NCI-H2227 (cell line): Measurements from ENCODE around the gene FBXO15.

Experiments used
- DNase-seq: peaks from one replicate; lab custom pipeline; 2025; ENCODE audit not compliant: unreplicated experiment; lab: John Stamatoyannopoulos, UW

FBXO15 gene, protein sequence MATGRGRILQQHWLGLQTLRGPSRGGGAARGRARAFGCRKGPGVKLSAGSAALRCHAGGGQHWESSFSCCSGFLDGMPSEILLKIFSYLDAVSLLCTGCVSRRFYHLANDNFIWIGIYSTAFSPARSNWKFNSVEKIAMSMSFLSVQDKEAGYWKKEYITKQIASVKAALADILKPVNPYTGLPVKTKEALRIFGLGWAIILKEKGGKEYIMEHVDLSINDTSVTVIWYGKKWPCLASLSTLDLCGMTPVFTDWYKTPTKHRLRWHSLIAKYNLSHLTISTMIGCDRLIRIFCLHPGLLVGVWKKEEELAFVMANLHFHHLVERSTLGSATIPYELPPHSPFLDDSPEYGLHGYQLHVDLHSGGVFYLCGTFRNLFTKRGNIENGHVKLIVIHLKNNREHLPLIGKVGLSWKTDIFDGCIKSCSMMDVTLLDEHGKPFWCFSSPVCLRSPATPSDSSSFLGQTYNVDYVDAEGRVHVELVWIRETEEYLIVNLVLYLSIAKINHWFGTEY

DNA sequence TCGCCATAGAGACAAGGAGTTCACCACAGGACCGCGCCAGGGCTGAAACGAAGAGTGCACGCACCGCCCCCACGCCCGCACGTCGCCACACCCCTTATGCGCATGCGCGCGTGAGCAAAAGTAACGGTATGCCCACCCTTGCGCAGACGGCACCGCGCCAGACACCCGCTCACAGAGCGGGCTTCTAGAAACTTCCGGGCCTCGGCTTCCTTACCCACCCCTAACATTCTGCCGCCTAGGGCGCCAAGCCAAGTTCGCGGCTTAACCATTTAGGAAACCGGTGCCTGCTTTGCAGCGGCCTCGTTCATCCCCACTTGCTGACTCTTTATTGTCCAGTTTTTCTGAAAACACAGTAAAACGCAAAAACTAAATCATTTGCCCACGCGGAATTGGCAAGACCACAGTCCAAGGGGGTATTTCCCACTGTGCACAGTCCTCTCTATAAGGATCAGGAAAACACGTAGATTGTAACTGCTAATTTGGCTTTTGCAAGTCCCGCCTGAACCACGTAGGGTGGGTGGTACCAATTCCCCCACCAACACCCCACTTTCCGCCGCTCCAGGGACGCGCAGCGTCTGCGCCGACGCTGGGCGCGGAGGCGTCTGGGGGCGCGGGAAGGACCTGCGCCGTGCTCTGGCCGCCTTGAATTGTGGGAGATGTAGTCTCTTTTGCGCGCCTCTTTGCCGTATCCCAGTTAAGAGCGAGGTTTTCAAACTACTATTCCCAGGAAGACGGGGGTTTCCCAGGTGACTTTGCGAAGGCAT lies at the start of gene FBXO15, which contains the start of gene TIMM21:
FBXO15 (minus strand) TSS at position 56 of the 764 bp plus-strand sequence; CDS start at position 7, 49 bp downstream.
TIMM21 (plus strand) TSS at position 745 of the 764 bp plus-strand sequence. CDS start 286 bp downstream, outside the sequence.
- DNase-seq = peak; percentile 98

DNA sequence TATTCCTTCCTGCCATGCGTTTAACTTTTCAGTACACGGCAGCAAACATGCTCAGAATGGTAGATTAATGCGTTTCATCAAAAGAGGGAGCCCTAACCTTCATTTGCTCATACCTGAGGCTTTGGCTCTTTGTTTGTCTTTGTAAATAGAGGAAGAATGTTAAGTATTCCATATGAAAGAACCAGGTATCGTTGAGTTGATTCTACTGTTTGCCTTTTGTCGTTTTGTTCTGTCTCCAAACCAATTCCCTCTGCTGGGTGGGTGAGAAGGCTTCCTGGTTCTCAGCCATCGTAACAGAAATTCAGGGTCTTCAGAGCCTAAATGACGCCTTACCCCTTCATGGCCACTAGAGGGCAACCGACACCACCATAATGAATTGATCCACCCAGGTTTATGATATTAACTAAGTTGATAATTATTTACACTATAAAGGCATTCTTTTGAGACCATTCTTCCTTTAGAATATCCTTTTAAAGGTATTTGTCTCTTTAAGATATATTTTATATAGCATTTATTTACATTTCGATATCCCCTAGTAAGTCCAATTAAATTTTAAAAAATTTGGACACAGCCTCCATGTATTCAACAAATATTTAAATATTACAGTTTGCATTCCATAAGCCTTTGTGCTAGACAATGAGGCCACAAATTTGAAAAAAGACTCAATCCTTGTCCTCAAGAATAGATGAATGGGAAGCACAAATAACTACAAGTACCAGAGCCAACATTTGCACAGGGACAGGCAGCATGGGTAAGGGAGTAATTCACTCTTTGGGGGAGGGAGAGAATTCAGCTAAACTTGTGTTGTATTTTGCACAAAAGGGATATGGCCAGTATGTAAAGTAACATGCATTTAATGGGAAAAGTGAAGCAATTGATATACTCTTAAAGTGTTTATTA lies 48.8 kb upstream of the FBXO15 start:
- peak; percentile 69 for DNase-seq

DNA sequence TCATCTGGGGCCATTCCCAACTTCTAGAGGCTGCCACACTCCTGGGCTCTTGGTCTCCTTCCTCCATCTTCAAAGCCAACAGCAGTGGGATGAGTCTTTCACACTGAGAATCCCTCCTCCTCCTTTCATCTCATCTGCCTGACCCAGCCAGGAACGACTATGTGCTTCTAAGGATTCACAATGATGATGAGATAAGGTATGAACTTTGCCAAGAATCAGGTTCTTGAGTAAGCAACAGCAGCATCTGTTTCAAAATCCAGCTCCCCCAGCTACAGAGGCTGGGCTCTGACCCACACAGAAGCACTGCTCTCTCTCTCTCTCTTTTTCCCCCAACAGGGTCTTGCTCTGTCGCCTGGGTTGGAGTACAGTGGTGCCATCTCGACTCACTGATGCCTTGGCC lies 47.1 kb upstream of the FBXO15 start:
- DNase-seq = no peak

DNA sequence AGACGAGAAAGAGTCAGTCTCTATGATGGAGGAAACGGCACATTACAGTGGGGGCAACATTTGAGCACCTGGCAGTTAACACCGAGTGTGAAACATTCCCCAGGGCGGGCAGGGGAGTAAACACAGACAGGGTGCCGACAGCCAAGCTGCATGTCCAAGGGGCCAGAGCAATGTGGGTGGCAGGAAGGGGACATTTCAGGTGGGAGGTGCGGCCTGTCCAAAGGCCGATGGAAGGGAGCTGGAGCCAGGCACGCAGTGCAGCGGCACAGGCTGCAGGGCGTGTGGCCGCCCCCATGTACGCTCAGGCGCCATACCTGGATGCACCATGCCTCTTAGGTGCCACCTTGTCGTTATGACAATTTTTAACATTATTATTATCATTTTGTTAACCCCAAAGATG lies 43.9 kb upstream of the FBXO15 start:
- no peak for DNase-seq

DNA sequence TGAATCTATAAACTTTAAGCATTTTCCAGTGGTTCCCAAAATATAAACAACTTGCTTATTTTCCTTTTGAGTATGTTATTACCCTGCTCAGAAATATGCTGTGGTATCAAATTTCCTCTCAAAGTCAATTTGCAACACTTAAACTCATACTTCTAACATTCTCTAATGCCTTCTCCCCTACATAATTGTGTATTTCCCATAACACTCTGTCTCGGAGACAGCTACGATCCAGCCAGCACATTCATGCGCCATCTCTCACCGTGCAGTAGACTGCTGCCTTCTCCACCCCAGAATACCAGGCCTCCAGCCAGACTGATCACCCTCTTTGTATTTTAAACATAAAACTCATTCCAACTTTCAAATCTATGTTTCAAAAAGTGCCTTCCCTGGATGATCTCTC lies 42.5 kb upstream of the FBXO15 start:
- no peak for DNase-seq

DNA sequence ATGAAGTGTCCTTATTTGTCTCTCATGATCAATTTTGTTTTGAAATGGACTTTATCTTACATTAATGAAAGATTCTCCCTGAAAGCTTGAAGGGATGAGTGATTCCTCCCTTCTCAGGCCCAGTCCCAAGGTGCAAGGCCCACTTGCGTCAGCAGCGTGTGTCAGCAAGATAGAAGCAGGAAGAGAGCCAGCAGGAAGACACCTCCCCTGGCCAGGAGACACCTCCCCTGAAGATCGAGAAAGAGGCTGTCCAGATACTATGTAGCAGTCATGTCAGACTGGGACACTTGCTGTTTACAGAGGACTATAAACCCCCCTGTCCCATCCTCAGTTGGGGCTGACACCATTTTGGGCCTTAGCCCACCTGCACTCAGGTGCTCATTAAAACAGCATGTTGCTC lies 39.0 kb upstream of the FBXO15 start:
- no peak for DNase-seq

DNA sequence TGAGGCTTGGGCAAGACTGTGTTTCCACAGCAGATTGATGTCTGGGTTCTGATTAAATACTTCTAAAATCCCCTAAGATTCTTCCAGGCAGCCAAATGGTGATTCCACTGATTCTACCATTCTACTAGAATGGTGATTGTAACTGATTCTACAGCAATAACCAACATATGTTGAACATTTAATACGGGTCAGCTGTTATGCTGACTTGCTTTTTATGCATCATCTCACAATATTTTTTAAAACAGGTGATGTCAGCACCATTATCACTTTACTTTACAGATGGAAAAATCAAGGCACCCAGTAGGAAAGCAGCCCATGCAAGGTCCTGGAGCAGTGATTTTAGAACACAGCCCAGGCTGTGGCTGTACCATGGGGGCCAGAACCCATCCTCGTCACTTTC lies 38.2 kb upstream of the FBXO15 start:
- no peak for DNase-seq

DNA sequence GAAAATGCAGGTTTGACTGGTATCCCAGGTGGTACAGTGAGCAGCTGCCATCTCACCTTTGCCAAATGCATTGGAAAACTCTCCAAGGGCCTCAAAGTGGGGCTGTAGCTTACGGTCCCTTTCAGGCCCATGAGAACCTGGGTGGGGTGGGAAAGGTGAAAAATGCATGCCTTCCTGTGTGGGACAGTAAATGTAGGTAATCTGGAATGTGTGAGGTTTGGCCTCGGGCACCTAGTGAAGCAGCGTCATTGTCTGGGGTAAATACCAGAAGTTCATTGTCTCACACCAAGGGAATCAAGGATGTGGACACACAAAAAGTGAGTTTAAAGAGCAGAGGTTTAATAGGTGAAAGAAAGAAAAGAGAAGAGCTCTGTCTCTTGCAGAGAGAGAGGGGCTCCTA lies 37.2 kb upstream of the FBXO15 start:
- DNase-seq = no peak

DNA sequence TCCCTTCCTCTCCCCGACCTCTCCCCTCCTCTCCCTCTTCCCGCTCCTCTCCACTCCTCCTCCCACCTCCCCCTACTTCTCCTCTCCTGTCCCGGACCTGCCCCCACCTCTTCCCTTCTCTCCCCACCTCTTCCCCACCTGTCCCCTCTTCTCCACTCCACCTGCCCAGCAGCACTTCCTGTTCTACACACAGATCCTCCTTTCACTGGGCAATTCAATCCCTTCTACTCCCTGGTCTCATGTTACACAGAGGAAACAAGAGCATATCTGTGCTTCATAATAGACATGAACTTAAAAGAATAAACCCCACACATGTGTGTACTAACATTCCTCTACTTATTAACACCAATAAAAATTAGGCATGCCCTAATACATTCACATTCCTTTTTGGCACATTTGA lies 35.5 kb upstream of the FBXO15 start:
- no peak for DNase-seq

DNA sequence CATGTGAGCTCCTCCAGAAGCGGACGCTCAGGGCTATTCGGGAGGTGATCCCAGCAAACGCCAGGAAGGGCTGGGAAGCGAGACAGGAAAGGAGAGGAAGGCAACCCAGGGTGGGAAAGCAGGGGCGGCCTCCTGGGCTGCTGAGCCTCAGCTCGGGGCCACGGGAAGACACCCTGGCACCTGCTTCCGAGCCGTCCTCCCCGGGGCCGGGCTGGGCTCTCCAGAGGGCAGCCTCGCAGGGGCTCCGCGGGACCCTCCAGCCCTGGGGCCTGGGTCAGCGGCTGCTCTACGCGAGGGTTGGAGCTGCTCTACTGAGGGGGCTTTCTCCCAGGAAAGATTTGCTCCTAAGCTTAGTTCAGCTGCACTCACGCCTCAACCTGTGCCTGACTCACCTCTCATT lies 34.7 kb upstream of the FBXO15 start:
- DNase-seq = no peak

DNA sequence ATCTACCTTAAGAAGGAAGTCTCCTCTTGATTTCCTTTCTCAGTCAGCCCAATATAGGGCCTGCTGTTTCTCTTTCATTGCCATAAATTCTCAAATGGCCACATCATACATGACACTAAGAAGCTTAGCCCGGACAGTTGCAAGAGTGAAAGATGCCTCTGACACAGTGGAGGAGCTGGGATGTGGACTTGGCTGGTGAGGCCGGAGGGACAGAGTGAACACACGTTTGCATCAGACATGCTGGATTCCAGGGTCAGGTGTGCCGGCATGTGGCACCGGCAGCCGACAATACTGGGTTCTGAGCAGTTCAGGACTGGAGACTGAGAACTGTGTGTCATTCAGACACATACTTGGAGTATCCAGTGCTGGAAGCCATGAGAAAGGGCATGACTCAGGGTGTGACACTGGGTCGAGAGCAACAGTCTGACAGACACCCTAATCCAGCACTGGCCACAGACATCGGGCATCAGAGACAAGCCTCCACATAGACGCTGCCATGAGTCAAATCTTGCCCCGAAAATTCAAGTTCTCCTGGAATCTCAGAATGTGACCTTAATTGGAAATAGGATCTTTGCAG lies 32.1 kb upstream of the FBXO15 start:
- no peak for DNase-seq

DNA sequence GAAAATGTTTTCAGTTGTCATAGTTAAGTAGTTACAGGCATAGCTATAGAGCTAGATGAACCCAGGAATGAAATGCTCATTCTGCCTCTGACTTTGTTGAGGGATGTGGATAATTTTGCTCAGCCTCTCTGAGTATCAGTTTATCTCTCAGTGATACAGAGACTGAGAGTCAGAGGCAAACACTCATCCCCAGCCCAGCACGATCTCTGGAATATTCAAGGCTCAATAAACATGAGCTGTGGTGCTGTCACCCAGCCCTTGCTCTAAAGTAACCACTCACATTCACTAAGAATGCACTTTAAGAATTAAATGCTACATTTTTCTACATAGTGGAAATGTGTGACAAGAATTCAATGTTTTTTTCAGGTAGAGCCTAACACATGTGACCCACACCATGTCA lies 31.2 kb upstream of the FBXO15 start:
- DNase-seq = no peak

DNA sequence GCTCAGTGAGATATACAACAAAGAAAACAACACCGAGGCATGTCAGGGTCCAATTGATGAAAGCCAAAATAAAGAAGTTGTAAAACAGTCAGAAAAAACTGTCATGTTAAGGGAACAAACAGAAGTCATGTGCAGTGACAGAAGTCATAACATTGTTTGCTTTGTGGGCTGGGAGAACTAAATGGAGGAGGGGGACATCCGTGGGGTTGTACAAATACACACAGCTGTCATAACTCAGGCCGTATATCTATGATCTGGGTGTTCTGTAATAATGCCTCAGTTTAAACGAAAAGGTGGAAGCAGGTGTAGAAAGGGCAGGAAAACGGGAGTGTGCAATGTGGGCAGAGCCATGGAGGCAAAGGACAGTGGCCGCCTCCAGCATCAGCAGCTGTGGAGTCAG lies 28.0 kb upstream of the FBXO15 start:
- DNase-seq = no peak

DNA sequence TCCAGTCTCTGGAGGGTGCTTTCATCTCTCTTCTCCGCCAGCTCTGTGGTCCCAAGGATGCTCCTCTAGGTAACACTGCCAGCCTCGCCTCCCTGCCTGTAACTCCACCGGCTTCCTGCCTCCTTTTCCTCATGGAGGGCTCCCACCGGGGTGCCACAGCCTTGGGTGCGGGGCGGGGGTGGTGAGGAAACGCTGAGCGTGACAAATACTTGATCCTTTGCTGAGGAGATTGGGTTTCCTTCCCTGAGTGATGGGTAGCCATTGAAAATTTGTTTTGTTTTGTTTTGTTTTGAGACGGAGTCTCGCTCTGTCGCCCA lies 25.8 kb upstream of the FBXO15 start:
- DNase-seq = no peak

DNA sequence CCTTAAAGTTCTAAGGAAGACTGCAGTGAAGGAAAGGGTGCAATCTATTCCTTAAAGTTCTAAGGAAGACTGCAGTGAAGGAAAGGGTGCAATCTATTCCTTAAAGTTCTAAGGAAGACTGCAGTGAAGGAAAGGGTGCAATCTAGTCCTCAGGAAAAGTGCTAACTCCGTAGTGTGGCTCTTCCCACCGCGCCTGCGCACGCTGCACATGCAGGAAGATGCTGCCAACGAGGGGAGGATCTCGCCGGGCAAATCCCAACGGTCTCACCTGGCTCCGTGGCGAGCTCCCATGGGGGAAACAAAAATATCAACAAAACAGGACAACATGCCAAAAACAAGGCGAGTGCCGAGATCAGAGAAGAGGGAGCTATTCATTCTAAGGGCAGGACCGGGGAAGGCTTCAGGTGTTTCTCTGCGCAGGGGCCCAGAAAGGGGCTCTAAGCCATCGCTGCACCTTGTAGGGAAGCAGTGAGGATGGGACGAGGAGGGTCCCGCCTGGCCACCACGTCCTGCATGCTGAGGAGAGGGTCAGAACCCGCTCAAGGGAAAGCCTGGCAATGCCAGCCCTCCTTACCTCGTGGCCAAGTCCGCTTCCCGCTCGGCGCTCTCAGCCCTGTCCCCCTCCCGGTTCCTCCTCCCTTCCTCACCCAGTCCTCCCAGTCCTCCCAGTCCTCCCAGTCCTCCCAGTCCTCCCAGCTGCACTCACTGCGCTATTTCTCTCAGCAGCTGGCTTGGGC lies 25.2 kb upstream of the FBXO15 start:
- DNase-seq = peak; percentile 29

DNA sequence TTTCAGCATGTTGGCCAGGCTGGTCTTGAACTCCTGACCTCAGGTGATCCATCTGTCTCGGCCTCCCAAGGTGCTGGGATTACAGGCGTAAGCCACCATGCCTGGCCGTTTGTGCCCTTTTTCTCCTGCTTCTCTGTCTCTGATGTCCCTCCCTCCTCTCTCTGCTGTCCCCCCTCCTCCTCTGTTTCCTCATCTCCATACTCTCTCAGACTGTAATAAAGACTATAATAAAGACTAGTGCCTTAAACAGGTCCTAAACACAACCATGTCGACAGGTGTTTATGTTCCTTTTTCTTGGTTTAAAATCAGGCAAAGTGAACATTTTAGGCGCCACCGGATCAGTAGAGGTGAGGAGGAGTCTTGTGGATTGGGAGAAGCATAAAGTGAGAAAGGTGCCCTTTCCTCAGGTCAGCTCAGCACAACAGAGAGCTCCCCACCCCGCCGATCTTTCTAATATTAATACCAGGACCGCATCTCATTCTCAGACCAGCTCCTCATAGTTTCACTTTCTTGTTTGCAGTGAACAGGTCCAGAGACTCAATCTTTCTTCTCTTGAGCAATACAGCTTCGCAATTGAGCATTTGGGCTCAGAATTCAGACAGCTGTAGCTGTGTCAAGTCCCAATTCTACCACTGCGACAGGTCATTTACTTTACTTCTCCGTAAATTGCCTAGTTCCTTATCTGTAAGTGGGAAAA lies 24.4 kb upstream of the FBXO15 start:
- DNase-seq = no peak

DNA sequence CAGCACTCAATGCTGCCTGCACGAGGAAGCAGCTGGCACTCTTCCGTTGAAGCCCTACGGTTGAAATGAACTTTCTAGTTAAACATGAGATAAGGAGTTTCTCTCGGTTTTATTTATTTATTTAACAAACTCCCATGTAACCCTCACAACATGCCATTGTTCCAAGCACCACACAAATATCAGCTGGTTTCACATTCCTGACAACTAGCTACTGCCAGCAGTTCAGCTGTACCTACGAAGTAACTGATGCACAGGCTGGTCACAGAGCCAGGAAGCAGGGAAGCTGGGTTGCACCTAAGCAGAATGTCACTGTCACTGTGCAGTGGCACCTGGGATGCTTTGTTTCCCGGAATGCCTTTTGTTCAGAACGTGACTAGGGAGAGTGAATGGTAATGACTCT lies 18.8 kb upstream of the FBXO15 start:
- DNase-seq = no peak

DNA sequence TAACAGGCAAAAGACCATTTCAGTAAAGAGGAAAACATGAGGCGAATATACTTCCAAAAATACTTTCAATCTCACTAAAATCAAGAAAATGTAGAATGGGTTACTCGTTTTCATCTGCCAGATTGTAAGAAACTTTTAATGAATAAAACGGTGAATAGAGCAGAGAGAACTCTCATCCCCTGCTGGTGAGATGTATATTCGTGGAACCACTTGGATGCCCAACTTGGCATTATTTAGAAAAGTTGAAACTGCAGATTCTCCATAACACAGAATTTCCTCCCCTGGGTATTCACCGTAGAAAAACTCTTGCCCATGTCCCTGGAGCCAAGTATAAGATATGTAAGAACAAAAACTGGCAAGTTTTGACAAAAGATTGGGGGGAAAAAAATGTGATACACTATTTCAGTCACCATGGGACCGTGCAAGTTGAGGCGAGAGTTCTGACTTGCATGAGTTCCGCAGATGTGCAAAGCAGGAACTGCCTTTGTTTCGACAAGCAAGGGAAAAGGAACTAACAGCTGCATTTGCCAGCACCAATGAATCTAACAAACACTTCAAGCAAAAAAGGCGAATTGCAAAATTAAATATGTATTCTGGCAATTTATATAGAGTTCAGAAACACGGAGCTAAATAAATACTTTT lies 15.5 kb upstream of the FBXO15 start:
- DNase-seq = no peak

DNA sequence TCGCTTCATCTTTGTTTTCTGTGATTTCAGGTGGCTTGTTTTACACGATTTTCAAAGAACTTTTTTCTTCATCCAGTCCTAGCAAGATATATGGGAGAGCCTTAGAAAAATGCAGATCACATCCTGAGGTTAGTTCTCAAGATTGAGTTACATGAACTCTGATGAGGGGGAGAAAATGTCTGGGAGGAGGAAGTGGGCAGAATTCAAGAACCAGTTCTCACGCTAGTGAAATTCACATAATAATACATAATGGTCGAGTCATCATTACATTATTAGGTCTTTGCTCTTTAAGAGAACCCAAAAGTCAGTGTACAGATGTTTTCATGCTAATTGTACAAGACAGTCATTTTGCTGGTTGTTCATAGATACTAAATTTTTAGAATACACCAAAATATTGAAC lies 7.6 kb upstream of the FBXO15 start:
- DNase-seq = no peak
